ENCODE results near the gene DIDO1.

The DIDO1 gene

DNA sequence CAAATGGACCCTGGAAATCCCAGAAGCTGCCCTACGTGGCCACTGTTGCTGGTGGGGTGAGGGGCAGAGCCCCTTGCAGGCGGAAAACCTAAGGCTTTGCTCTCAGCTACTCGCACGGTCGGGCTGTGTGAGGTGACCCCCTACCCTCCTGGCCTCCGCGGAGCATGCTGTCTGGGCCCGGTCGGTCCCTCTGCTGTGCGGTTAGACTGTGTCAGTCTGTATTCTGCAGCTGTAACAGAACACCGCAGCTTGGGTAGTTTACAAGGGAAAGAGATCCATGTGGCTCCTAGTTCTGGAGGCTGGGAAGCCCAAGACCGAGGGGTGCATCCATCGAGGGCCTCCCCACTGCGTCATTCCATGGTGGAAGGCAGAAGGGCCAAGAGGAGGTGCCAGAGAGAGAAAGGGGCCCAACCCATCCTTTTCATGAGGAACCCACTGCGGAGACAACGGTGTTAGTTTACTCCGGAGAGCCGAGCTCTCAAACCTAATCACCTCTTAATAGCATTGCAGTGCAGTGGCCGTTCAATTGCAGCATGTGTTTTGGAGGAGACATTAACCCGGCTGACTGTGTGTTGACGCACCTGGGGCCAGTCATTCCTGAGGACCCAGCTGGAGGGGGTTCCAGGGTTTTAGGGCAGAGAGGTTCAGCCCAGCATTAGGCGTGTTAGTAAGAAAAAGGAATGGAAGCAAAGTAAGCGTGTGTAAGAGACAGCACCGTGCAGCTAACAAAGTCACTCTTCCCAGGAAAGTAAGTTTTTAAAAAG lies 91.2 kb downstream of the DIDO1 start:
- no peak for DNase-seq (ENCODE audit: low read depth)

DNA sequence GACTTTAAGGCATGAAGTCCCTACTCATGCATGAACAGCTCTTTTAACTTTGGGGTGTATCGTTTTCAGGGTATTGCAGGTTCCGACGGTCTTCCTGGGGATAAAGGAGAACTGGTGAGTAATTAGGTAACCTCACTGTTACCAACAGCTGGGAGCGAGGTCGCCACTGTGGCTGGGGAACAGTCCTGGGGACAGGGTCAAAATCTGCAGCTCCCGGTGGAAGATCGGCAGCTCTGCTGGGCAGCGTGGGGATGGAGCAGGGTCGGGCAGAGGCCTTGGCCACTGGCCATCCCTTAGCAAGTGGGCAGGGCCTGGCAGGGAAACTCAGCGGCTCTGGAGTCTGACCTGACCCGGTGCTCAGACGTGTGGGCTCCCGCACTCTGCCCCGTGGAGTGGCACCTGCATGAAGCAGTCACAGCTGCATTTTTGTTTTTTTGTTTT lies 93.3 kb downstream of the DIDO1 start:
- DNase-seq (ENCODE audit: low read depth), result no peak

DNA sequence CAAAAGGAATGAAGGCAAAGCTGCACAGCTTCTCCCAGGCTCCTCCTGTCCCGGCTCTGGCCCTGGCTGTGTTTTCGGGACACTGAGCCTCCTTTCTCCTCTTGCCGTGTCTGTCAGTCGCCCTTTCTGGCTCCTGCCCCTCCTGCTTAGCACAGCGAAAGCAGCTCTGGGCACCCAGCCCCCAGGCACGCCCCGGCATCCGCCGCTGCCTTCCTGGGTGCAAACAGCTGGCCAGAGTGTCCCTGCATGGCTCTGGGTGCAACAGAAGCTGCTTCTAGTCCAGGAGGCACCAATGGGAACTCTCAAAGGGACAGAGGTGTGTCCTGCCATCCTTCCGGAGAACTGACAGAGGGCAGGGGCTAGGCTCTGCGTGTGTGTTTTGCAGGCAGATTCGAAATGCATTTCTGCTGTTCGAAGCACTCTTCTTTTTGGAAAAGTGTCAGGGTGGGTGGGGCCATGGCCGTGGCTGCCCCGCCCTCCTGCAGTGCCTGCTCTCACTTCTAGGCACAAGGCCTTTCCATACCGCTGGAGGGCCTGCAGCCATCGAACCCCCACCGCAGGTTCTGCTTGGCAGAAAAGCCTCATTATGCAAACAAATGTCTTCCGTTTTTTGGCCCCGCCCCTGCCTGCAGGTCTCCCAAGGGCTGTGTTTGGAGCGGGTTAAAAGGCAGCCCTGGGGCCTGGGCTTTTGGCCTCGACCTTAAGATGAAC lies 93.9 kb downstream of the DIDO1 start:
- DNase-seq (ENCODE audit: low read depth), result no peak

DNA sequence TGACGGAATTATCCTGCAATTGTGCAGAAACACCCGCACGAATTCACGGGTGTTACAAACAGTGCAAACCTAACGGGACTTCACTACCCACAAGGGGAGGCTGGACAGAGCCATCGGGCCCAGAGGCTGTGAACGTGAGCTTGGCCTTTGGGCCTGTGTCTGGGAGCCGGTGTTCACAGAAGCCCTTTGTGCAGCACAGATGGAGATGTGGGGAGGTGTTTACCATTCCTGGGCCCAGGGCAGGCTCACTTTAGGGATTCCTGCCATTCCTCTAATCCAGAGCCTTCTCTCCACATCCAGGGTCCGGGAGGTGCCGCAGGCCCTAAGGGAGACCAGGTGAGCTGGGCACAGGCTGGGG lies 94.5 kb downstream of the DIDO1 start:
- DNase-seq (ENCODE audit: low read depth), result no peak

DNA sequence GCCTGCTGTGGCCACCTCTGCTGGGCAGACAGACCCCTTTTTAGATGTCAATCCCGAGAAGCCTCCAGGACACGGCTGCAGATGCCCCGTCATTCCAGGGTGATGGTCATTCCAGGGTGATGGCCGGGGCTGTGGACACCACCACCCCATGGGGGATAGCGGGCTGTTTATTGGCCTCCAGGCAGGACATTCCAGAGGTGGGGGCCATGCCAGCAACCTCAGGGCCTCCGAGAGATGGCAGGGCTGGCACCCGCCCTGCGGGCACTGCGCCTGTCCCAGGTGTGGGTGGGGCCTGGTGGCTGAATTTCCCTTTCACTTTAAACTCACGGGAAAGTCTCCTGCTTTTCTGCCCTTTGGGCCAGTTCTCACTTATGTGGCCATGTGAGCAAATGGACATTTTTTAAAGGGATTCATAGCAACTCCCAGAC lies 94.9 kb downstream of the DIDO1 start:
- no peak for DNase-seq (ENCODE audit: low read depth)

DNA sequence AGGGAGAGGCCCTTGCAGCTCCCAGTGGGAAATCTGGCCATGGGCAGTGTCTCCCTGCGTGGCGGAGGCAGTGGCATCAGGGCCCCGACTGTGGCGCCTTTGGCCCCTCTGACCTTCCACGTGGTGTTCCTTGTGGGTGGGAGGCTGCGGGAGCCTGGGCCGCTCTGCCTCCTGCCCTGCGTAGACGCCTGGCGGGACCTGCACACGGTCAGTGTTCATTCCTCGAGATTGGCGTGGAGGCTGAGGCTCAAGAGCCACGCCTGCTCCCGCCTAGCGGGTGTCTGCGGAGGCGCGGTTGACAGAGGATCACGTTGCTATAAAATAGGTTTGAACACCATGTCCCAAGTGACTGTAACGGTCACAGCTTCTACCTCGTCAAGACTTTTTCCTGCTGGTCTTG lies 95.5 kb downstream of the DIDO1 start:
- DNase-seq (ENCODE audit: low read depth), result no peak

DNA sequence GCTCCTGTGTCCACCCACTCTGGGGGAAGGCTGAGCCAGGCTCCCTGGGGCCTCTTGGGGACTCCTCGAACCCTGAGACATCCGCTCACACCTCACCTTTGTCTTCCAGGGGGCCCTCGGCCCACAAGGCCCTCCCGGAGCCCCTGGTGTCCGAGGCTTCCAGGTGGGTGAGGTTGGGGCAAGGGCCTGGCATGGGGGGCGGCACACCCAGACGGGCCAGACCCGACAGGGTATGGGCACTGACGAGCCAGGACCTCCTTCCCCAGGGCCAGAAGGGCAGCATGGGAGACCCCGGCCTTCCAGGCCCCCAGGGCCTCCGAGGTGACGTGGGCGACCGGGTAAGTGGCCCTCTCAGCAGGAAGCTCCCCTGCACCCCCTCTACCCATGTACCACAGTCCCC lies 96.1 kb downstream of the DIDO1 start:
- no peak for DNase-seq (ENCODE audit: low read depth)

DNA sequence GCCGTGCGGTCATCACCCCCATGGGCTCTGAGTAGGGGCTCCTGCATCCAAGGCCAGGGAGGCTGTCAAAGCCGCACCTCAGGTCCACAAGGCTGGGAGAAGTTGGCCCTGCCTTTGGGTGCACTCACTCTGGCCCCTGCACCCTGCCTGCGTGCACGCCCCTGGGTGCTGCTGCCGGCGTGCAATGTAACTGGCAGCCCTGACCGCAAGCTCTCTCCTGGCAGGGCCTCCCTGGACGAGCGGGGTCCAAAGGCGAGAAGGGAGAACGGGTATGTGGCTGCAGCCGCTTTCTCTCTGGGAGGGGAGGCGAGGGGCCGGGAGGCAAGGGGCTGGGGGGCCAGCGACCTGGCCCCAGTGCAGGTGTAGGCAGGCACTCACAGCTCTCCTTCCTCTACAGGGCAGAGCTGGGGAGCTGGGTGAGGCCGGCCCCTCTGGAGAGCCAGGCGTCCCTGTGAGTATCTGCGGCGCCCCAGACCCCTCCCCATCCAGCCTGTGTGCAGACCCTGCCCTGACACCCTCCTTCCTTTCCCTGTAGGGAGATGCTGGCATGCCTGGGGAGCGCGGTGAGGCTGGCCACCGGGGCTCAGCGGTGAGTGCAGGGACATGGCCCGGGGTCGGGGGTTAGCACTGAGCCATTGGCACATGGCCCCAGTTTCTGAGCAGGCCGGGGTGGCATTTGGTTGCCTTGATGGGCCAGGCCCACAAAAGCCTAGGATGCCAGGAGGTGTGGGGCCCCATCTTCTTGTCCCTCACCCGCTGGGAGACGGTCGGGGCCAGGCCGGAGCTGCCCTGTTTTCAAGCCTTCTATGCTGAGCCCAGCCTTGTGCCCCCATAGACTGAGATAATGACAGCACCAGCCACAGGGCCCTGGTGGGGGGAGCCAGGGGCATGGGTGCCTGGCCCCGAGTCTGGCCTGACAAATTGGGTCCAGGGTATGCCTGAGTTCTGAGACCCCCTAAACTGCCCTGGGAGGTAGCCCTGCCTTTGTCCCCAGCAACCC lies 96.8 kb downstream of the DIDO1 start:
- DNase-seq (ENCODE audit: low read depth), result no peak

DNA sequence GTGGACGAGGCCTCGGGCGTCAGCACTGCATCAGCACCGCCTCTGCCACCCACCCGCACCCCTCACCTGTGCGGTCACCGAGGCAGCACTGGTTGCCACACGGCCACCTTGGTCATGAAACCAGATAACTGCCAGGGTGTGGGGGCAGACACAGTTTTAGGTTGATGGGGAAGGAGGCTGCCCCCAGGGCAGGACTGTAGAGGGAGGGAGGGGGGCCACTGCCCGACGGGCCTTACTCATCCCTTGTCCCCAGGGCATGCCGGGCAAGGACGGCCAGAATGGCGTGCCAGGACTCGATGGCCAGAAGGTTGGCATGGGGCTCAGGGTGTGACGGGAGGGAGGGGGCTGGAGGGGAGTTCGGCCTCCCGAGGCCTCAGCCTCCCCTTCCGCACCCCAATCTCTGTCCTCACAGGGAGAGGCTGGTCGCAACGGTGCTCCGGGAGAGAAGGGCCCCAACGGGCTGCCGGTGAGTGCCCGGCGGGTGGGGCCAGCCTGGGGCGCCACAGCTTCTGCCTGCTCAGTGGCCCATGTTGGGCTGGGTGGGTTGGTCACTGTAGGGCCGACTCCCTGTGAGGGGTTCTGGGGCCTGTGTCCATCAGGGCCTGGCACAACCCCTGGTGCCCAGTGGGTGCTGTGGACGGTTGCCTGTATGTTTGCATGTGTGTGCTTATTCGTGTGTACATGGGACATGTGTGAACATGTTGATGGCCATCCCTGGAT lies 97.6 kb downstream of the DIDO1 start:
- no peak for DNase-seq (ENCODE audit: low read depth)

DNA sequence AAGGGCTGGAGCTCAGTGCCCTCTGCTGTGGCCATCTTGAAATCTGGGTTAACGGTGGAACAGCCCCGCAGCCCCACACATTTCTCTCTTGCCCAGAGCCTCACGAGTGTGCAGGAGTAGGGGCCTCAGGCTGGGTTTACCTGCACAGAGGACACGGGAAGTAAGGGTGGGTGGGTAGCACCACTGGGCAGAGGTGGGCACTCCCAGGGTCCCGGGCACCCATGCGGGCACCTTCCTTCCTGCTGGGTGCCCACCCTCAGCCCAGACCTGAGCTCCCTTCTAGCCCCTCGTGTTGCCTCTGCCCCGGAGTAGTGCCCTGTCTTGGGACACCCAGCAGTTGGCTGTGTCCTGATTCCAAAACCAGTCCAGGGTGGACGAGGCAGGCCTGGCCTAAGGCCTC lies 98.3 kb downstream of the DIDO1 start:
- no peak for DNase-seq (ENCODE audit: low read depth)
